HFF-Myc (cell line): ENCODE data around the gene QRSL1.

ENCODE experiments used
- DNase-seq: peaks from one replicate; pipeline ENCODE4 v3.0.0-alpha.2; 2011; ENCODE audit warnings: low read depth; ENCODE audit errors: extremely low read depth
- H3K4me3 ChIP-seq: replicated peaks from 2 replicates; pipeline ENCODE4 v1.5.1; 2011; ENCODE audit warnings: low read depth, mild to moderate bottlenecking, control low read depth, low read length
- CTCF ChIP-seq: IDR thresholded peaks from 2 replicates; pipeline ENCODE4 v1.5.1; 2012; ENCODE audit warnings: mild to moderate bottlenecking, low read depth, low read length, control low read depth; ENCODE audit errors: missing control alignments

QRSL1 gene

DNA sequence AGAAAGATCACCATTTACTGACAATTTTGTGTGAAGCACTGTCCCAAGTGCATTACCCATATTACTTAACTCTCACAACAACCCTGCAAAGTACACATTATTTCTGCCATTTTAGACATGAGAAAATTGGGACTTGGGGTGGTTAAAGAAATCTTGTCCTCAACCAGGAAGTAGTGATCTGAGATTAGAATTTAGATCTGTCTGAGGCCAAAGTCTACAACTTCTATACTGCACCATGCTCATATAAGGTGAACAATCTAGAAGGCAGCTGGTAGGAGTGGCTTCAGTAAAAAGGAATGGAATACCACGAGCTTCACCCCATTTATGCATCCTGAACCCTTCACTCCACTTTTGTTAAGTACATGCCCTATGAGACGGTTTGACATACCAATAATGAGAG, 87.6 kb downstream of the QRSL1 start:
- no peak overlapping the region for H3K4me3 ChIP-seq
- DNase-seq: no peak
- TF ChIP-seq CTCF: no peak
